ENCODE data around the gene RPS6KA4.

RPS6KA4 gene

DNA sequence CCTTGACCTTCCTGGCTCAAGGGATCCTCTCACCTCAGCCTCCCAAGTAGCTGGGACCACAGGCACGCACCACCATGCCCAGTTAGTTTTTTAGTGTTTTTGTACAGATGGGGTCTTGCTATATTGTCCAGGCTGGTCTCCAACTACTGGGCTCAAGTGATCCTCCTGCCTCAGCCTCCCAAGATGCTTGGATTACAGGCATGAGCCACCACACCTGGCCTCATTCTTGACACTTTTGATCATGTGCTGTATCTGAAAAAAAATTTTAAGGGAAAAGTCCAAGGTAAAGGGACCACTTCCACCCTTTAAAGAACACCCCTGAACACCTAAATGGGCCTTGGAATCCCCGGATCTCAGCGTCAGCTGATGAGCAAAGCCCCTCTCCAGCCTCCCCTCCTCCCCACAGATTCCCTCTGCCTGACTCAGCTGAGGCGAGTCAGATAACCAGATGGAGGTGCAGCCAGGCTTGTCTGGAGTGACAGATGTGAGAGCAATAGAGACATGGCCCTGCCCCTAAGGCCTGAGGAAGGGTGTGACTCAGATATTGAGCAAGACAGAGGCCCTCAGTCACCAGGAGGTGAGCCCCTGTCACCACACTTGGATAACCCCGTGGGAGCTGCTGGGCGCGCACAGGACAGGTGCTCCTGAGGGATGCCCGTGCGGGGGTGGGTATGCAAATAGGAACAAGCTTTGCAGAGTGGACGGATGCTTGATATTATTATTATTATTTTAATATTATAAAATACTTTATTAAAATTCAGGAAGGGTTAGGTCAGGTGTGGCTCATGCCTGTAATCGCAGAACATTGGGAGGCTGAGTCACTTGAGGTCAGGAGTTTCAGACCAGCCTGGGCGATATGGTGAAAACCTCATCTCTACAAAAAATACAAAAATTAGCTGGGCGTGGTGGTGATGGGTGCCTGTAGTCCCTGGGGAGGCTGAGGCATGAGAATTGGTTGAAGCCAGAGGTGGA lies 23.9 kb upstream of the RPS6KA4 start:
- TF ChIP-seq, protein P1, sequence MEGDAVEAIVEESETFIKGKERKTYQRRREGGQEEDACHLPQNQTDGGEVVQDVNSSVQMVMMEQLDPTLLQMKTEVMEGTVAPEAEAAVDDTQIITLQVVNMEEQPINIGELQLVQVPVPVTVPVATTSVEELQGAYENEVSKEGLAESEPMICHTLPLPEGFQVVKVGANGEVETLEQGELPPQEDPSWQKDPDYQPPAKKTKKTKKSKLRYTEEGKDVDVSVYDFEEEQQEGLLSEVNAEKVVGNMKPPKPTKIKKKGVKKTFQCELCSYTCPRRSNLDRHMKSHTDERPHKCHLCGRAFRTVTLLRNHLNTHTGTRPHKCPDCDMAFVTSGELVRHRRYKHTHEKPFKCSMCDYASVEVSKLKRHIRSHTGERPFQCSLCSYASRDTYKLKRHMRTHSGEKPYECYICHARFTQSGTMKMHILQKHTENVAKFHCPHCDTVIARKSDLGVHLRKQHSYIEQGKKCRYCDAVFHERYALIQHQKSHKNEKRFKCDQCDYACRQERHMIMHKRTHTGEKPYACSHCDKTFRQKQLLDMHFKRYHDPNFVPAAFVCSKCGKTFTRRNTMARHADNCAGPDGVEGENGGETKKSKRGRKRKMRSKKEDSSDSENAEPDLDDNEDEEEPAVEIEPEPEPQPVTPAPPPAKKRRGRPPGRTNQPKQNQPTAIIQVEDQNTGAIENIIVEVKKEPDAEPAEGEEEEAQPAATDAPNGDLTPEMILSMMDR (IDR thresholded peaks at IDR 0.05): no peak

DNA sequence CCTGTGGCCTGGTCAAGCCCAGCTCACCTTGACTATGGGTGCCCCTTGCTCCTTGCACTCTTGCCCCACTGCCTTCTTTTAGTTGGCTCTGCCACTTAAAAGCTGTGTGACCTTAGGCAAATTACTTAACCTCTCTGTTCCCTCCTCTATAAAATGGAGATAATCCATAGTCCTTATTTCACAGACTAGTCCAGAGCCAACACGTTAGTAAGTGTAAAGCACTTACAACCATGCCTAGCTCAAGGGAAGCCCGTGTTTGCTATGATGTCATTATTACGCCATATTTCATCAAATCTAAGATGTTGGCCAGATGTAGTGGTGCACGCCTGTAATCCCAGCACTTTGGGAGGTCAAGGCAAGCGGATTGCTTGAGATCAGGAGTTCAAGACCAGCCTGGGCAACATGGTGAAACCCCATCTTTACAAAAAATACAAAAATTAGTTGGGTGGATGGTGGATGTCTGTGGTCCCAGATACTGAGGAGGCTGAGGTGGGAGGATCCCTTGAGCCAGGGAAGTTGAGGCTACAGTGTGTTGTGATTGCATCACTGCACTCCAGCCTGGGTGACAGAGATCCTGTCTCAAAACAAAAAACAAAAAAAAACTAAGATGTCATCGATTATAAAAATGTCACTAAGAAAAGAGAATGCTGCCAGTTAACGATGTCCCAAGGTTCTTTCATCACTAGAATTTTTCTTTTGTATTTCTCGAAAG lies 21.3 kb upstream of the RPS6KA4 start:
- TF ChIP-seq, protein P1 (IDR thresholded peaks at IDR 0.05): no peak

DNA sequence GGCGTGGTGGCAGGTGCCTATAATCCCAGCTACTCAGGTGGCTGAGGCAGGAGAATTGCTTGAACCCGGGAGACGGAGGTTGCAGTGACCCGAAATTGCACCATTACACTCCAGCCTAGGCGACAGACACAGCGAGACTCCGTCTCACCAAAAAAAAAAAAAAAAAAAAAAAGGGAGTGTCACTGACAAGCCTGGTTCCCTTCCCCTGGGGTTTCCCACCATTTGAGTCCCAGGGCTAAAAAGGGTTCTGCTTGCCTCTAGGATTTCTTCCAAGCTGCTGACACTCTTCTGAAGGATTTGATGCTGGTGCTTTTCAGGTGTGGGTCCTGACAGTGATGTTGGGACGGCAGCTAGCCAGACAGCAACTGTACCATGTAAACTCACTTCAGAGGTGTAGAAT lies 20.2 kb upstream of the RPS6KA4 start:
- TF ChIP-seq, protein P1 (IDR thresholded peaks at IDR 0.05): no peak

DNA sequence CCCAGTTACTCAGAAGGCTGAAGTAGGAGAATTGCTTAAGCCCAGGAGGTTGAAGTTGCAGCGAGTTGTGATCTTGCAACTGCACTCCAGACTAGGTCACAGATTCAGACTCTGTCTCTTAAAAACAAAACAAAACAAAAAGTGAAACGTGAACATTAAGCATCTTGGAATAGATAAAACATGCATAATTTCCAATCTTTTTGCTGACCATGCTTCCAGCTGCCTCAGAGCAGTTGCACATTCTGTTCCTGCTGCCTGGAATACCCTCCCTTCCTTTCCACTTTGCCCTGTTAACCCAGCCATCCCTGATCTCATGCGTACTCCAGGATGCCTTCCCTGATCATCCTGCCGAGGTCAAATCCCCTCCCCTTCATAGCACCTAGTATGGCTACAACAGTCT lies 19.7 kb upstream of the RPS6KA4 start:
- TF ChIP-seq, protein P1 (IDR thresholded peaks at IDR 0.05): no peak

DNA sequence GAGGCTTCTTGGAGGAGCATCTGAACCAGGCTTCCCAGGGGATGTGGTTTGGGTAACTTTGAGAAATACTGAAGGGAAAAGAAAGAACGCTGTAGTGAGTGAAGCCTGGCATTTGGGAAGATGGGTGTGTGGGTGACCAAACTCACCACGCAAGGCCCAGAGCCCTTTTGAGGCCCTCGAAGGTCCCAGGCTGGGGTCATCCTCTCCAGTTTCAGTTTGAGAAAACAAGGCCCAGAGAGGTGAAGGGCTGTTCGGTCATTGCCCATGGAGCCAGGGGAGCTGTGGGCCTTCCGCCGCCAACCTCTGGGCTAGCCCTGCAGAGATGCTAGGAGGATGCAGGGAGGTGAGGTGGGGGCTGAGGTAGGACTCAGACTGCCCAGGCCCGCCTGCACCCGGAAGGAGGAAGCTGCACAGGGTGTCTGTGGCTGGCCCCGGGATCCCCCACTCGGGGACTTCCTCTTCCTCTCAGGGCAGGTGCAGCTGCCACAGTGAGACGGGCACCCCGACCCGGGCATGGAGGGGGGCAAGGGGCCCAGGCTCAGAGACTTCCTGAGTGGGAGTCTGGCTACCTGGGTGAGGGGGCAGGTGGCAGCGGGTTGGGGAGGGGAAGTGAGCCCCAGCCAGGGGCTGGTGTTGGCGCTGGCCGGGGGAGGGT lies 19.1 kb upstream of the RPS6KA4 start, which contains the start of gene CCDC88B:
Gene CCDC88B (plus strand): TSS at position 451 of the 655 bp plus-strand sequence. CDS start 63 bp downstream, at position 514.
- TF ChIP-seq, protein P1 (IDR thresholded peaks at IDR 0.05): no peak

DNA sequence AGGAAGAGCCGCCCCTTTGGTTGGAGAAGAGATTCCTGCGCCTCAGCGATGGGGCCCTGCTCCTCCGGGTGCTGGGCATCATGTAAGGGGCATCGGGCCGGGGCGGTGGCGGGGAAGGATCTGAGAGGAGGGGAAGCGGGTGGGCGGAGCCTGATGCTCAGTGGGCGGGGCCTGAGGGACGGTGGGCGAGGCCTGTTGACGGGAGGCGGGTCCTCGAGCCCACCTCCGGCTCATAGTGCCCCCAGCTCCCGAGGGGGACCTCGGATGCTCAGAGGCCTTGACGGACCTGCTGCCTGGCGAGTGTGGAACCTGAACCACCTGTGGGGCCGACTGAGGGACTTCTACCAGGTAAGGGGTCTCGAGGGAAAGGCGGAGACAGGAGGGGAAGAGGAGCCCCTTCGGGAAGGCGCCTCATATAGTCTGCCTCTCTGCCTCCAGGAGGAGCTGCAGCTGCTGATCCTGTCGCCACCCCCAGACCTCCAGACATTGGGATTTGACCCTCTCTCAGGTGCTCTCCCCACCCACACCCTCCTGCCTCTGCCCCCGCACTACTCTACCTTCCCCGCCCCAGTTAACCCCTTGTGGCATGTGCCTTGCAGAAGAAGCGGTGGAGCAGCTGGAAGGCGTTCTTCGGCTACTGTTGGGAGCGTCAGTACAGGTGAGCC lies 18.2 kb upstream of the RPS6KA4 start:
- TF ChIP-seq, protein P1 (IDR thresholded peaks at IDR 0.05): no peak

DNA sequence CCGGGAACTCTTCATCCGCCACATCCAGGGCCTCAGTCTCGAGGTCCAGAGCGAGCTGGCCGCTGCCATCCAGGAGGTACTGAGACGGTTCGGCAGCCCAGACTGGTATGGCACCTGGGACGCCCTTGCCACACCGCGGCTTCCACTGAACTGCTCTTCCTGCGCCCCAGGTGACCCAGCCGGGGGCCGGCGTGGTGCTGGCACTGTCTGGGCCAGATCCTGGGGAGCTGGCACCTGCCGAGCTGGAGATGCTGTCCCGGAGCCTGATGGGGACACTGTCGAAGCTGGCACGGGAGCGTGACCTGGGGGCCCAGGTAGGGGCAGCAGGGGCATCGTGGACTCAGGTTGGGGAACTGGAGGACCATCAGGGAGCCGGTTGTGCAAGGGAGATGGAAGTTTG lies 17.5 kb upstream of the RPS6KA4 start:
- TF ChIP-seq, protein P1 (IDR thresholded peaks at IDR 0.05): no peak

Data from LNCAP (cell line).